Liver (tissue), 9 donors: ENCODE measurements around the gene MCTP1. TPM values are rescaled to one million over a fixed set of nuclear protein-coding genes. Genes with fewer than 3 reads are reported as not detected.

Experiments used
- DNase-seq: peaks from one replicate; pipeline ENCODE4 v3.0.0-alpha.2; 2017; ENCODE audit warnings: low spot score
- H3K27ac ChIP-seq, 2 donors: one replicate each; pipeline ENCODE4 v1.7.0; 2013; ENCODE audit warnings: inconsistent platforms in 2 of 2, low read length in 2 of 2, control low read depth in 1 of 2, low read depth in 1 of 2, mild to moderate bottlenecking in 1 of 2
- H3K27me3 ChIP-seq, 4 donors: one replicate each; pipeline versions ENCODE4 v1.6.1 to v1.7.0; 2013; ENCODE audit warnings: low read length in 3 of 4, inconsistent platforms in 1 of 4, mild to moderate bottlenecking in 1 of 4, moderate library complexity in 1 of 4; ENCODE audit not compliant: control insufficient read depth in 4 of 4, insufficient read depth in 4 of 4
- H3K36me3 ChIP-seq, 4 donors: one replicate each; pipeline versions ENCODE4 v1.6.1 to v1.7.0; 2013; ENCODE audit warnings: low read length in 3 of 4, mild to moderate bottlenecking in 3 of 4, low read depth in 1 of 4, moderate library complexity in 1 of 4; ENCODE audit not compliant: control insufficient read depth in 4 of 4, insufficient read depth in 3 of 4
- H3K4me1 ChIP-seq, 4 donors: one replicate each; pipeline versions ENCODE4 v1.6.1 to v1.7.0; 2013; ENCODE audit warnings: low read length in 3 of 4, mild to moderate bottlenecking in 3 of 4, moderate library complexity in 1 of 4; ENCODE audit not compliant: control insufficient read depth in 4 of 4, insufficient read depth in 4 of 4
- H3K4me3 ChIP-seq, 3 donors: one replicate each; pipeline versions ENCODE4 v1.6.1 to v1.7.0; 2013; ENCODE audit warnings: low read length in 3 of 3, control low read depth in 1 of 3, low read depth in 1 of 3, mild to moderate bottlenecking in 1 of 3
- H3K9ac ChIP-seq, 2 donors: one replicate each; pipeline ENCODE4 v1.7.0; 2013; ENCODE audit warnings: low read length in 2 of 2, mild to moderate bottlenecking in 2 of 2, moderate library complexity in 2 of 2, control low read depth in 1 of 2, low read depth in 1 of 2
- H3K9me3 ChIP-seq, 4 donors: one replicate each; pipeline versions ENCODE4 v1.6.1 to v1.7.0; 2013; ENCODE audit warnings: low read length in 3 of 4; ENCODE audit not compliant: control insufficient read depth in 4 of 4
- EGR1 ChIP-seq, 2 donors: IDR thresholded peaks; 2 replicates each; pipeline ENCODE4 v1.6.1; 2016 to 2018; ENCODE audit warnings: antibody characterized with exemption in 2 of 2, low read depth in 2 of 2
- FOXA1 ChIP-seq: IDR thresholded peaks from 2 replicates; pipeline ENCODE4 v1.6.1; 2016; ENCODE audit warnings: antibody characterized with exemption
- FOXA2 ChIP-seq: IDR thresholded peaks from 2 replicates; pipeline ENCODE4 v1.6.1; 2016; ENCODE audit warnings: antibody characterized with exemption
- GABPA ChIP-seq, 2 donors: IDR thresholded peaks in 1 of 2; conservative IDR thresholded peaks in 1 of 2; 2 replicates each; pipeline ENCODE4 v1.6.1; 2016; ENCODE audit warnings: antibody characterized with exemption in 2 of 2, mild to moderate bottlenecking in 1 of 2, moderate library complexity in 1 of 2
- HNF4A ChIP-seq, 2 donors: conservative IDR thresholded peaks; 2 replicates each; pipeline ENCODE4 v1.6.1; 2016; ENCODE audit warnings: antibody characterized with exemption in 2 of 2, mild to moderate bottlenecking in 2 of 2
- HNF4G ChIP-seq: IDR thresholded peaks from 2 replicates; pipeline ENCODE4 v1.6.1; 2016; ENCODE audit warnings: antibody characterized with exemption
- NR2F2 ChIP-seq: IDR thresholded peaks from 2 replicates; pipeline ENCODE4 v1.6.1; 2016; ENCODE audit warnings: antibody characterized with exemption
- SP1 ChIP-seq: IDR thresholded peaks from 2 replicates; pipeline ENCODE4 v1.6.1; 2018; ENCODE audit warnings: antibody characterized with exemption, mild to moderate bottlenecking
- TAF1 ChIP-seq: conservative IDR thresholded peaks from 2 replicates; pipeline ENCODE4 v1.6.1; 2016; ENCODE audit warnings: antibody characterized with exemption, mild to moderate bottlenecking
- WGBS: extraction: QIAGEN DNeasy Blood & Tissue Kit; methylation state at CpG from one replicate; pipeline ENCODE4 v1.1.7; 2013; 5-methylcytosine and 5-hydroxymethylcytosine counted together
- polyA plus RNA-seq, 2 donors: library from polyadenylated mRNA; stranded (reverse) in 1 of 2; unstranded in 1 of 2; fragments of 200-250 nt in 1 of 2; fragments of >200 nt in 1 of 2; fragmentation: Nextera tagmentation in 1 of 2; extraction: Ambion mirVana in 1 of 2; gene quantifications; one replicate each; pipeline versions ENCODE4 v1.2.1 to v1.2.3, GENCODE V29; 2013 to 2015
- total RNA-seq, 2 donors: library from RNA; depleted of rRNA; stranded (reverse); fragments of >200 nt; gene quantifications; one replicate each; pipeline ENCODE4 v1.2.3, GENCODE V29; 2014
- TF ChIP-seq, protein P1 (sequence below): IDR thresholded peaks from 2 replicates; pipeline ENCODE4 v1.6.1; 2016; ENCODE audit warnings: antibody characterized with exemption
- TF ChIP-seq, protein P2 (sequence below): IDR thresholded peaks from 2 replicates; pipeline ENCODE4 v1.6.1; 2016; ENCODE audit warnings: antibody characterized with exemption, mild to moderate bottlenecking
- donor health status: healthy.
- donor health status: healthy.
- donor health status: healthy.
- donor health status: healthy.
- donor health status: healthy.

Gene MCTP1
- total and polyA plus RNA-seq, 4 donors: 0.67 to 7.6 (median 4.3) TPM

DNA sequence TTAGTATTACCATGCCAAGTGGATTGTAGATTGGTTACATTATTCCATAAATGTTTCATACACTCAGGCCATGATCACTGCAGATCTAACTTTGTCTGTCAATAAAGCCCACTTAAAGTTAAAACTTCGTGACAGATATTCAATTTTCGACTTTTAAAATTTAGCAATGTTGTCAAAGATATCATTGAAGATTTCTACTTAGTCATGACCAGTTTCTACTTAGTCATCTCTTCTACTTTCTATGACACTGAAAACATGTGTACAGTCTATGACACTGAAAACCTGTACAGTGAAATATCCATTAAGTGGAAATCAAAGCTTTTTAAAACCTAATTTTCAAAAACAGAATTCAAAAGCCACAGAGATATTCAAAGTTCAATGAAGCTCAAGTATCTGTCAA lies 258.2 kb downstream of the MCTP1 start:
- Histone ChIP-seq H3K27me3 (no peaks in the 10 kb centered on the region), H3K9me3 (peaks cover 0 to 2% (median 0%) of the 10 kb centered on the region in 4 donors), H3K36me3 (no peaks in the 10 kb centered on the region), H3K4me1 (peaks cover 0 to 1% (median 0%) of the 10 kb centered on the region in 4 donors), H3K27ac (no peak overlapping the region), H3K4me3 (no peak overlapping the region), H3K9ac (no peak overlapping the region)
- WGBS: 80% methylated on average over 2 of the region's 2 CpGs
- DNase-seq: no peak
- TF ChIP-seq FOXA1 (no peak), NR2F2 (no peak), FOXA2 (no peak), EGR1 (IDR thresholded peaks at IDR 0.05; ENCODE audit: low read depth in 2 of 2) (no peak), HNF4A (conservative IDR thresholded peaks at IDR 0.05) (no peak), HNF4G (no peak), SP1 (no peak)
- TF ChIP-seq, protein P1, sequence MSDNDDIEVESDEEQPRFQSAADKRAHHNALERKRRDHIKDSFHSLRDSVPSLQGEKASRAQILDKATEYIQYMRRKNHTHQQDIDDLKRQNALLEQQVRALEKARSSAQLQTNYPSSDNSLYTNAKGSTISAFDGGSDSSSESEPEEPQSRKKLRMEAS: no peak
- TF ChIP-seq, protein P2, sequence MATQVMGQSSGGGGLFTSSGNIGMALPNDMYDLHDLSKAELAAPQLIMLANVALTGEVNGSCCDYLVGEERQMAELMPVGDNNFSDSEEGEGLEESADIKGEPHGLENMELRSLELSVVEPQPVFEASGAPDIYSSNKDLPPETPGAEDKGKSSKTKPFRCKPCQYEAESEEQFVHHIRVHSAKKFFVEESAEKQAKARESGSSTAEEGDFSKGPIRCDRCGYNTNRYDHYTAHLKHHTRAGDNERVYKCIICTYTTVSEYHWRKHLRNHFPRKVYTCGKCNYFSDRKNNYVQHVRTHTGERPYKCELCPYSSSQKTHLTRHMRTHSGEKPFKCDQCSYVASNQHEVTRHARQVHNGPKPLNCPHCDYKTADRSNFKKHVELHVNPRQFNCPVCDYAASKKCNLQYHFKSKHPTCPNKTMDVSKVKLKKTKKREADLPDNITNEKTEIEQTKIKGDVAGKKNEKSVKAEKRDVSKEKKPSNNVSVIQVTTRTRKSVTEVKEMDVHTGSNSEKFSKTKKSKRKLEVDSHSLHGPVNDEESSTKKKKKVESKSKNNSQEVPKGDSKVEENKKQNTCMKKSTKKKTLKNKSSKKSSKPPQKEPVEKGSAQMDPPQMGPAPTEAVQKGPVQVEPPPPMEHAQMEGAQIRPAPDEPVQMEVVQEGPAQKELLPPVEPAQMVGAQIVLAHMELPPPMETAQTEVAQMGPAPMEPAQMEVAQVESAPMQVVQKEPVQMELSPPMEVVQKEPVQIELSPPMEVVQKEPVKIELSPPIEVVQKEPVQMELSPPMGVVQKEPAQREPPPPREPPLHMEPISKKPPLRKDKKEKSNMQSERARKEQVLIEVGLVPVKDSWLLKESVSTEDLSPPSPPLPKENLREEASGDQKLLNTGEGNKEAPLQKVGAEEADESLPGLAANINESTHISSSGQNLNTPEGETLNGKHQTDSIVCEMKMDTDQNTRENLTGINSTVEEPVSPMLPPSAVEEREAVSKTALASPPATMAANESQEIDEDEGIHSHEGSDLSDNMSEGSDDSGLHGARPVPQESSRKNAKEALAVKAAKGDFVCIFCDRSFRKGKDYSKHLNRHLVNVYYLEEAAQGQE: no peak

DNA sequence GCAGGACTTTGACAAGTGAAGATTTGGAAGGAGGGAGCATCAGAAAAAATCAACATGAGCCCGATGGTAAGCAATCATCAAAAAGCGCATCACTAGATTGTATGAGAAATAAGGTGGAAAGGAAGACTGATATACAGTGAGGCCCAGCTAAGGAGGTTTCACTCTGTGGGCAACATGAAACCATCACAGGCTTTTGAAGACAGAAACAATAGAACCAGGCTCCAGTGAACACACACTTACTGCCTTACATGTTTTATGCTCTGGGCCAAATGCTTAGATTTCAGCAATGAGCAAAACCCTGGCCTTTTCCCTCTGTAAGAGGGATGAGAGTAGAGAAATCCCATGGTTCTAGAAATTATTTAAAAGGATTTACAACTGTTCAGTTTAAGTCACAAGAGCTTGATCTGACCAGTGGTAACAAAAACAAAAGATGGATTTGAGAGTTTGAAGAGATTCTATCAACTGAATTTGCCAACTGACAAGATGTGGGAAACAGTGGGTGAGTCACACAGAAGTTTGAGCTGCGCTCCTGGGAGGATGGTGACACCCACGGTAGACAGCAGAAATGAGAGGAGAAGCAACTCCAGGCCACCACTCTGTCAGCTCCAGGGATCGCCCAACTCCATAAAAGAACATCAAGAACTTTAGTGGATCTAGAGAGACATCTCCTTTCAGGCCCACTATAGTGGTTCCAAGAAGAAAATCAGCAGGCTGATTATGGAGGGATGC lies 261.8 kb downstream of the MCTP1 start:
- Histone ChIP-seq H3K9me3 (no peaks in the 10 kb centered on the region), H3K4me1 (peaks cover 0 to 1% (median 0%) of the 10 kb centered on the region in 4 donors), H3K27me3 (no peaks in the 10 kb centered on the region), H3K36me3 (no peaks in the 10 kb centered on the region), H3K27ac (no peak overlapping the region), H3K4me3 (no peak overlapping the region), H3K9ac (no peak overlapping the region)
- 79% methylated on average over 5 of the region's 5 CpGs for WGBS
- DNase-seq: no peak
- TF ChIP-seq GABPA (IDR thresholded peaks at IDR 0.05 in 1 of 2, conservative IDR thresholded peaks at IDR 0.05 in 1 of 2) (no peak), EGR1 (IDR thresholded peaks at IDR 0.05; ENCODE audit: low read depth in 2 of 2) (no peak), TAF1 (no peak)
- TF ChIP-seq, protein P2: no peak
